ENCODE data around the gene PCNX4. TPM values are rescaled to one million over a fixed set of nuclear protein-coding genes. Genes with fewer than 3 reads are reported as not detected.

Gene PCNX4
- total RNA-seq, 1 experiment from 2014 or later, result 130 TPM

GRCh38 chr14:60212503-60213371 is 121.0 kb downstream of the PCNX4 start:
- Histone ChIP-seq H3K9me3 (replicated peaks) (no peaks in the 10 kb centered on the region), H3K4me1 (replicated peaks) (no peaks in the 10 kb centered on the region), H3K4me3 (no peak overlapping the region), H3K27ac (no peak overlapping the region), H3K27me3 (replicated peaks) (no peaks in the 10 kb centered on the region), H3K36me3 (no peaks in the 10 kb centered on the region)
- no peak for DNase-seq (ENCODE audit: low read depth in 1 of 2, low spot score in 2 of 2)

GRCh38 chr14:60214003-60214402 is 122.3 kb downstream of the PCNX4 start:
- no peak for DNase-seq (ENCODE audit: low read depth in 1 of 2, low spot score in 2 of 2)
- Histone ChIP-seq H3K9me3 (replicated peaks) (no peaks in the 10 kb centered on the region), H3K27ac (no peak overlapping the region), H3K36me3 (no peaks in the 10 kb centered on the region), H3K27me3 (replicated peaks) (no peaks in the 10 kb centered on the region), H3K4me1 (replicated peaks) (no peaks in the 10 kb centered on the region), H3K4me3 (no peak overlapping the region)

- H3K27ac ChIP-seq, result no peak overlapping the region
- H3K9me3 ChIP-seq (replicated peaks), result no peaks in the 10 kb centered on the region
- no peaks in the 10 kb centered on the region for H3K4me1 ChIP-seq (replicated peaks)
- no peaks in the 10 kb centered on the region for H3K36me3 ChIP-seq
- no peak for DNase-seq (ENCODE audit: low read depth in 1 of 2, low spot score in 2 of 2)
- H3K4me3 ChIP-seq, result no peak overlapping the region
- H3K27me3 ChIP-seq (replicated peaks), result no peaks in the 10 kb centered on the region
These were observed 122.8 kb downstream of the PCNX4 start for GRCh38 chr14:60214415-60215126.

- Histone ChIP-seq H3K9me3 (replicated peaks) (no peaks in the 10 kb centered on the region), H3K36me3 (no peaks in the 10 kb centered on the region), H3K4me1 (replicated peaks) (no peaks in the 10 kb centered on the region), H3K4me3 (no peak overlapping the region), H3K27ac (no peak overlapping the region), H3K27me3 (replicated peaks) (no peaks in the 10 kb centered on the region)
- DNase-seq (ENCODE audit: low read depth in 1 of 2, low spot score in 2 of 2), result no peak
These were observed 123.4 kb downstream of the PCNX4 start for GRCh38 chr14:60215127-60215444.

- no peak for DNase-seq (ENCODE audit: low read depth in 1 of 2, low spot score in 2 of 2)
- no peaks in the 10 kb centered on the region for H3K36me3 ChIP-seq
- no peak overlapping the region for H3K27ac ChIP-seq
- no peak overlapping the region for H3K4me3 ChIP-seq
- no peaks in the 10 kb centered on the region for H3K9me3 ChIP-seq (replicated peaks)
- H3K4me1 ChIP-seq (replicated peaks), result no peaks in the 10 kb centered on the region
- H3K27me3 ChIP-seq (replicated peaks), result no peaks in the 10 kb centered on the region
These were observed 124.0 kb downstream of the PCNX4 start for GRCh38 chr14:60215520-60216420.

- no peaks in the 10 kb centered on the region for H3K4me1 ChIP-seq (replicated peaks)
- no peak for DNase-seq (ENCODE audit: low read depth in 1 of 2, low spot score in 2 of 2)
- no peaks in the 10 kb centered on the region for H3K36me3 ChIP-seq
- no peaks in the 10 kb centered on the region for H3K27me3 ChIP-seq (replicated peaks)
- H3K27ac ChIP-seq, result no peak overlapping the region
- no peaks in the 10 kb centered on the region for H3K9me3 ChIP-seq (replicated peaks)
- H3K4me3 ChIP-seq, result no peak overlapping the region
These were observed 126.0 kb downstream of the PCNX4 start for GRCh38 chr14:60217713-60218112.

Other genes starting within 250 kb of the PCNX4 start
- 0.18 TPM in 1 of 2 replicates, not detected in the other for gene RTN1, start 221.1 kb upstream of the PCNX4 start, total RNA-seq (2014; rRNA removed; shearing (Covaris generic))
- not detected in 2 replicates for gene LRRC9, start 171.8 kb upstream of the PCNX4 start, total RNA-seq (2014; rRNA removed; shearing (Covaris generic))
- gene DHRS7, start 73.5 kb downstream of the PCNX4 start, total RNA-seq (2014; rRNA removed; shearing (Covaris generic)), result 97.6 and 239 TPM in 2 replicates
- 7.8 and 13.7 TPM in 2 replicates for gene PPM1A, start 157.3 kb downstream of the PCNX4 start, total RNA-seq (2014; rRNA removed; shearing (Covaris generic))